Left renal cortex interstitium (tissue), 4 donors: Measurements from ENCODE around the gene NCK2. TPM values are rescaled to one million over a fixed set of nuclear protein-coding genes. Genes with fewer than 3 reads are reported as not detected.
"Not testable (repeated sequence)": the region's sequence is repeated elsewhere in the genome, so short reads cannot be mapped to it uniquely, and the experiment has no call there.

Experiments used
- DNase-seq, 4 donors: peaks; one replicate each; pipeline ENCODE4 v3.0.0-alpha.2; 2013; ENCODE audit warnings: low read depth in 4 of 4, low spot score in 2 of 4, missing footprints in 1 of 4
- polyA plus RNA-seq, 4 donors: library from polyadenylated mRNA; unstranded; fragments of 120-200 nt; gene quantifications; one replicate each; pipeline ENCODE4 v1.2.1, GENCODE V29; 2013; ENCODE audit not compliant: insufficient read length in 4 of 4

Gene NCK2
- polyA plus RNA-seq, 4 donors = 62.5 to 69.4 (median 66.2) TPM

DNA sequence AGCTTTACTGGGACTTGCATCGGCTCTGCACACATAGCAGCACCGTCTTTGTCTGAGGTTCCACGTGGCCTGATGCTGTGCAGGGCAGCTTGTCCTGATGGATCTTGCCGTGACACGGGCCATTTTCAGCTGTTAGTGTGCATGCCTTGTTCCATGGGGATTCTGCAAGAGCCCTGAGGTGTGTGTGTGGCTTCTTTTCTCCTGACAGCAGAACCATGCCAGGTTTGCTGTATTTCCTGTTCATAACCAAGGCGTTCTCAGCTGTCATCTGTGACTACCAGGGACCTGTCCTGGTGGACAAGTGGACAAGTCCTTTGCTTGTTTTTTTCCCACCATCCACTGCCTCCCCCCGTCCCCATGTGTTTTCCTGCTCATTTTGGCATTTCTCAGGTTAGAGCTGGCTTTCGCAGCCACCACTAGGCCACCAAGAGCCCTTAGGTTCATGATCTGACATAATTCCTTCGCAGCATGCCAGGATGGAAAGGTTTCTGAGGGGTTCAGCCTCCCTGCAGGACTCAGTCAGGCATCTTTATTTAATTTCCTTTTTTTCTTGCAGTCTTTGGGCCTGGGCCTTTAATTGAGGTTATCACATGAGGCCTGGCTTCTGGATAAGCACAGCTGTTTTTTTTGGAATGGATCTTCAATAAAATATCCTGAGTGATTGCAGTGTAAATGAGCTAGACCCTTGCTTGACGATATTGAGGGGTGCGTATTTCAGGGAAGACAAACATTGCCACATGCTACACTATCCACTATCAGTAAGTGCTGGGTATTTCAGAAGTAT, 139.4 kb downstream of the NCK2 start:
- no peak for DNase-seq

DNA sequence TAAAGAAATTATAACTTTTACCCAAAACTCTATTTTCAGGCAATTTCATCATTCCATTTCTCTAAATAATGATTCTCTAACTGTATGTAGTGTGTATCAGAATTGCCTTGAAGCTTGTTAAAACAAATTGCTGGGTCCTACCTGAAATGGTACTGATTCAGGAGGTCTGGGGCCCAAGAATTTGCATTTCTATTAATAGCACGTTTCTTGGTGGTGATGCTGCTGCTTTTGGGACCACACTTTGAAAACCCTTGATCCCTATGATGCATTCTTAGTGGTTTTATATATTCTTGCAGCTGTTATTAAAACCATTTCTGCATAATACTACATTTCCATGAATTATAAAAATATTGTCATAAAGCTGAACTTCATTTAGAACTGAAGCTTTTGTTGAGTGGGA, 140.7 kb downstream of the NCK2 start:
- DNase-seq = no peak

DNA sequence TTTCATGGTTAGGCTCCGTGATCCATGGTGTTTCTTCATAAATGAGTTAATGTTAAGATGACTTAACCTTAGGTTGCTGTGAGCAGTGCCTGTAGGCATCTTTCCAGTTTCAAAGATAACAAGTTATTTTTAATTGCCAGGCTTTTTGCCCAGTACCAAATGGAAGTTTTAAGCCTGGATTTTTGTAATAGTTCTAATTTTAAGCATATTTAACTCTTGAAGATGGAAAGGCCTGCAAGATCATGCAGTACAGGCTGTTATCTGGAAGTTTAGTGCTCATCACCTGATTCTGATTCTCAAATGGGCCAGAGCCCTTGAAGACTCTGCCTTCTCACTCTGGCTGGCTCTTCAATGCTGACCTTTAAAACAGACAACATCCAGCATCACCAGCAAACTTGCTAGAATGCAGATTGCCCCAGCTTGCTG, 141.3 kb downstream of the NCK2 start:
- DNase-seq = no peak

DNA sequence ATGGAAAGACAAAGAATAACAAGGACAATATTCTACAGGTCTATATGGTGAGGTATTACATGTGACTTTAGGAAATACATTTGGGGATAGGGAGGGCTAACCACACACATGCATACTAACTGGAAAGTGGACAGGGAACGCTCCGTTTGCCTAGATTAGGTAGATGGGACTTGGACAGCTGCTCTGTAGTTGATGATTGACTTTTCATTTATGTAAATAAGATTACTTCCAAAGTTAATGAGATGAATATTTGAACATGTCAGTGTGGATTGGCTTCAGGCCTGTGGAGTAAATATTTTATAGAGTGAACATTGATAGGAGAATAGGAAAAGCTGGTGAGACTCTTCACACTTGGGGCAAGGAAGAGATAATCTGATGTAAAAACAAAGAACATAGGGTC, 142.0 kb downstream of the NCK2 start:
- no peak for DNase-seq

DNA sequence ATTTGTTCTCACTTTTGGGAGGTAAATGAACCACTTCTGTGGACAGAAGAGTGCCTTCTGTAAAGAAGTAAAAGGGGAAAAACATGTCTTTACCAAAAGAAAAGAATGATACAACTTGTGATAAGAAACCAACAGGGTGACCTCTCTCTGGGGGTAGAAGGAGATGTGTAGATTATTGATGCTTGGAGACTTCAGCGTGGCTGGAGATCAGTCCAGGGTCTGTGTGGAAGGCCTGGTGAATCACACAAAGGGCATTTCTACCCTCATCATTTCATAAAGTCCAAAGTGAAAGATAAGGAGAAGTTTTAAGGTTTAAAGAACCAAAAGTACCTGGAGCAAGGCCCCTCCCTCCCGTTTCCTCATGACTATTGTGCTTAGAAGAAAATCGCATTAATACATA, 142.5 kb downstream of the NCK2 start:
- no peak for DNase-seq

DNA sequence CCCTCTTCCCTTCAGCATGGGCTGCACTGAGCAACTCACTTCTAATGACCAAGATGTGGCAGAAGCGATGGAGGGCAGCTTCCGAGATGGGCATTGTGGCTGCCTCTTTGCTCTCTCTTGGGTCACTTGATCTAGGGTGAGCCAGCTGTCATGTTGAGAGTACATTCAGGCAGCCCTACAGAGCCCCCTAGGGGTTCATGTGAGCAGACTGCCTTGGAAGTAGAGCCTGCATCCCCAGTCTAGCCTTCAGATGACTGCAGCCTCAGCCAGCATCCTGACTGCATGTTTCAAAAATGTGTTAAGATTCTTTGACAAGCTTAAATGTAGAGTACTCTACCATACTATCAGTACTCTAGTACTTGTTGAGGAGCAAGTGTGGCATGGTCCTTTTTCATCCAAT, 143.9 kb downstream of the NCK2 start:
- no peak for DNase-seq

DNA sequence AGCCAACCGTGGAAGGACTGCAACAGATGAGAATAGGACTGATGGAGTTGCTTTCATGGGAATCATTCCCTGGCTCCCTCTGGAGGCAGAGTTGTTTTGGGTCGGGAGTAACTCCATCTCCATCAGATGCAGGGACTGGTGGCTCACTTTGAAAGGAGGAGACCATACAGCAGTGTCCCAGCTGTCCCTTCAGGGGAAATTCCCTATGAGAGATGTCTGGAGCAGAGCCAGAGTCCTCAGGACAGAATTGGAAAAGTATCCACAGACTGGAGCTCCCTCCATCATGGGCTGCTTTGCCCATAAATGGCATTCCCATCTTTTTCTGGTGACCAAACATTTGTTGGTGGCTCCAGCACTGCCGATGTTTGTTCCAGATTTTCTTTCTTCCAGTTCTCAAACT, 144.3 kb downstream of the NCK2 start:
- no peak for DNase-seq

DNA sequence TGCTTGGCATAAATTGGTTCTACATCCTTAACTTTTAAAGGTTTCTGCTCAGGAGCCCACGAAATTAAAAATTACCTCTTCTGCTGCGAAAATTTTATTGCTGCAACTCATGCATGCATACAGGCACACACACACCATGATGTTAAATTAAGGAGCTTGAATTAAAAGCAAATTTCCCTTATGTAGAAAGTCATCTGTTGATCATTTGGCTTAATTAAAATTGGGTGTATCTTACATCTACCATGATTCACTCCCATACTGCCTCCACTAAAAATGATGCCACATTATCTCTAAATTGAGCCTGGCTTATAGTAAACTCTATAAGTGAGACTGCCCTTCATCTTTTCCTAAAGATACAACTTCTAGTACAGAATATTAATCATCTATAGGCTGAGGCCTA, 145.4 kb downstream of the NCK2 start:
- no peak for DNase-seq

DNA sequence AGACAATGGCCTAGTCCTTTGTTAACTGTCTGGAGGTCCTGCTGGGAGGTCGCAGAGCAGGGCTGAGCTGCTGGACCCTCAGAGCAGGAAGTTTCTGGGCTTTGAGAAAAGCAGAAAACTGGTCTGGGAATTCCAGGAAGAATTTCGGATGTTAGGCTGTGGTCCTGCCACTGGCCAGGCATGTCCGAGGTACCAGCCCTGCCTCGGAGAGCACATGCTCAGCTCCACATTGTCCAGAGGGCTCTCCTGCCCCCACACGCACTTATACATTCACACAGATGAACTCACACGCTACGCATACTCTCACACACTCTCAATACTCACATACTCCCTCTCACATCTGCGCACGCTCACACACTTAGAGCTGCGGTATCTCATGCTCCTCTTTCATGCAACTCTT, 146.1 kb downstream of the NCK2 start:
- no peak for DNase-seq

DNA sequence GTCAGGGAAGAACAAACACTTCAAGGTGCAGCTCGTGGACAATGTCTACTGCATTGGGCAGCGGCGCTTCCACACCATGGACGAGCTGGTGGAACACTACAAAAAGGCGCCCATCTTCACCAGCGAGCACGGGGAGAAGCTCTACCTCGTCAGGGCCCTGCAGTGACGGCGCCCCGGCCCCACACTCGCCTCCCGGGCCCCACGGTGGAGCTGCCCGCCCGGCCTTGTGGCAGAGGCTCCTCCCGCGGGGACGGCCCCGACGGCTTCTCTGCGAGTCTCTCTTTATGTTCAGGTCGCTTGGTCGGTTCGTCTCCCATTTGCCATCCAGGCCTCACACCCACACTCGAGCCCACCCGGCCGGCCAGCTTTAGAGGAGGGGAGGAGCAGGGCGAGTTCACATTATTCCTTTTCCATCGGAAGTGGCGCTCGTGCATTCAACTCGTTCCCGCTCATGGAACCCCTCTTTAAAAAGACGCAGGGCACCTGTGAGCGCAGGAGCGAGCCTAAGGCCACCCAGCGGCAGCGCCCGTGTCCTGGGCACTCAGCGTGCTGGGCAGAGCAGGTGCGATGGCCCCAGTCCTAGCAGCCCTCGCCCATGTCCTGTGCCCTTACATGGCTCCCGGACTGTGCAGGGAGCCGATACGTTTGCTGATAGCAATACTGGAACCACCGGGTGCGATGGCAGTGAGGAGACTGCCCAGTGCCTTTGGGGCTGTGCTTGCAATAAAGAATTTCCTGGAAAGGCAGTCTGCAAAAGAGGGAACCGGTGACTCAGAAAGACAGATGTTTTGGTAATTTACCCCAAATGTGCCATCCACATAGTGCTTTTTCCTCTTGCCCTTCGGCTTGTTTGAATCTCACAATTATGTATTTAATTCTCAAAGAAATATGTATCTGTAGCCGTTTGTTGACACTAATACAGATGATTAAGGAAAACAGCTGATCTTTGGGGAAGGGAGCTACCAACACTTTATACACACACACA, 148.6 kb downstream of the NCK2 start:
- DNase-seq = no peak

DNA sequence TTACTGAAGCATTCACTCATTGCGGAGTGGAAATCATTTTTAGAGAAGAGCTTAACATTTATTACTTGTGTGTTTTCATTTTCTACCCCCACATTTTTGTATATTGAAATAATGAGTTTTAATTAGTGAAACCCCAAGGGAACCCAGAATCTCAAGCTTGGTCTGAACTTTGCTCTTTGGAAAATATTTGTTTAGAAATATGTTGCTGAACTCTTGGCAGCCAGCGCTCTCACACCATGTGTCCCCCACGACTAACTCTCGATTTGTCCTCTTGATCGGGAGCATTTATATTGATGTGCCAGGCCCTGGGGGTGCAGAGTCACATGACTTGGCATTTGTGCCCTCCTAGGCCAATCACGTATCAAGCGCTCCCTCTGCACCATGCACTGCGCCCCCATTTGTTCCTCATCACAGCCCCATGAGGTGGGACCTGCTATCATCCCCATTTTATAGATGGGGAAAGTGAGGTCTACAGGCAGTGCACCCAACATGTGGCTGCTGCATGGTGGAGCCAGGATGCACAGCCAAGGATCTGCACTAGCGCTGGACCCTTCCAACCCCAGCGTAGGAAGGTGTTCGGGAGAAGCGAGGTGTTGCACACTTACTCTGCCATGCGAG, 149.7 kb downstream of the NCK2 start:
- no peak for DNase-seq

DNA sequence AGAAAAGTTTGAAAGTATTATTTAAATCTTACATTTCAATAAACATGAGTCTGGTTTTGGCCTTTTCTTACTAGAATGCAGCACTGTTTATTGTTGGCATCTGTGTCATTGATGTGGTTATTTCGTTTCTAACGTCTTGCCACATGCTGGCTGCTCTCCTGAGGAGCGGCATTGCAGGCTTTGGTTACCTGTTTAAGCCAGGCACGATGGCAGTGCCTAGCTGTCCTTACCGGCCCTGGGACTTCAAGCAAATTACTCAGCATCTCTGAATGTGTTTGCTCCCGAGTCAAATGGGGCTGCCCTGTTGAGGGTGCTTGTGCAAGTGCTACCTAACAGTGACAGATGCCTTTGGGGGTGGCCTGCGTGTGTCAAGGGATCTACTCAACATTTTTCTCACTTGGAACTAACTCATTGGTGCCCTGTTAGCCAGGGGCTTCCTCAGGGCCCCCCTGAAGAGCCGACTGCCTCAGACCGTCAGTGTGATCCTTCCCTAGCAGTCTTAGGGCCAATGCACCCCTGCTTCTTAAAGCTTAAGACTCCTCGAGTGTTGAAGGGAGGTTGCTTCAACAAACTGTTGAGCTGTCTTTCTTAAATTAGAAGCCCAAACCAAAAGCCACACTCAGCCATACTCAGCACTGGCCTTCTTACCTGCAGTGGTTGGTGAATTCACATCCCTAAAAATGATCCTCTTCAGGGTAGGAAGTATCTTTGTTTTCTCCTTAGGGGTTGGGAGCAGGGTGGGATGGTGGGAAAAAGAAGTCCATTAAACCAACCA, 151.5 kb downstream of the NCK2 start:
- DNase-seq = no peak

DNA sequence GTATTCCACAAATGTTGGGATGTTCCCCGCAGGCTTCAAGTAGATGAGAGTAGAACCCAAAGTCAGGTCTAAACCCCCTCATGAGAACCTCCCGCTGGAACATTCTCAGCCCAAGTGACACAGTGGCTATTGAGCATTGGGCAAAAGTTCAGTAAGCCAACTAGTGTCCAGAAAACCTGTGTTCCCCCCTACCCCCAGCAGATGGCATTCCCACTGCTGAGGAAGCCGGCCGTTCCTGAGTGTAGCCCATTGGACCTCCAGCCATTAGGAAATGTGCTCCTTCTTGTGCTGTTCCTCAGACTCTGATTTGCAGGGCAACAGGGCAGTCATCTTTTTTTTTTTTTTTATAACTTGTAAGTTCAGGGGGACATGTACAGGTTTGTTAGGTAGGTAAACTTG, 152.1 kb downstream of the NCK2 start:
- no peak for DNase-seq

DNA sequence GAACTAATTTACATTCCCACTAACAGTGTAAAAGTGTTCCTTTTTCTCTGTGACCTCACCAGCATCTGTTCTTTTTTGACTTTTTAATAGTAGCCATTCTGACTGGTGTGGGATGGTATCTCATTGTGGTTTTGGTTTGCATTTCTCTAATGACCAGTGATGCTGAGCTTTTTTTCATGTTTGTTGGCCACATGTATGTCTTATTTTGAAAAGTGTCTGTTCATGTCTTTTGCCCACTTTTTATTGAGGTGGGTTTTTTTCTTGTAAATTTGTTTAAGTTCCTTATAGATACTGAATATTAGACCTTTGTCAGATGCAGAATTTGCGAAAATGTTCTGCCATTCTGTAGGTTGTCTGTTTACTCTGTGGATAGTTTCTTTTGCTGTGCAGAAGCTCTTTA, 153.0 kb downstream of the NCK2 start:
- not testable (repeated sequence) for DNase-seq

DNA sequence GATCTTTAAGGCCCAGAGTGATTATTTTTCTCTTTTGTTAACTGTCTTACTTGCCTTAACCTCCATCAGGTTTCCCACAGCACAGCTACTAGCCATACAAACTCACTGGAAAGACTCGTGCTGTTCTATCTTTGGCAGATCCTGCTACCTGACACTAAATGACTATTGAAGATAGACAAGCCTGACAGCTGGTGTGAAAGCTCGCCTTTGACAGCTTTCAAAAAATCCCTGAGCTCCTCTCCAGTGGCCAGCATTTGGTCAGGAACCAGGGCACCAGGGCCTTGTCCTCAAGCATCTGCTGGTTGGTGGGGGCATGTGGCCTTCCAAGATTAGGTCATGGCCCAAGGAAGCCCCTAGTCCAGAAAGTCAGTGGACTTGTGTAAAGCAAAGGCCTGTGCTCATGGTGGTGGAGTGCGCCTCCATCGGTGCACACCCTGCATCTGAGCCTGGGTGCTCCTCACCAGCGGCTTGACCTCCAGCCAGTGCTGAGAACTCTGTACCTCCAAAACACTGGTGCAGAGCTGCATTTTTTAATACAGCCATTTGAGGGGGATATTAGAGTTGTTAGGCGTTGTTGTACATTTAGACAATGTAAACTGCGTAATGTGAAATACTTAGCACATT, 158.5 kb downstream of the NCK2 start:
- no peak for DNase-seq

DNA sequence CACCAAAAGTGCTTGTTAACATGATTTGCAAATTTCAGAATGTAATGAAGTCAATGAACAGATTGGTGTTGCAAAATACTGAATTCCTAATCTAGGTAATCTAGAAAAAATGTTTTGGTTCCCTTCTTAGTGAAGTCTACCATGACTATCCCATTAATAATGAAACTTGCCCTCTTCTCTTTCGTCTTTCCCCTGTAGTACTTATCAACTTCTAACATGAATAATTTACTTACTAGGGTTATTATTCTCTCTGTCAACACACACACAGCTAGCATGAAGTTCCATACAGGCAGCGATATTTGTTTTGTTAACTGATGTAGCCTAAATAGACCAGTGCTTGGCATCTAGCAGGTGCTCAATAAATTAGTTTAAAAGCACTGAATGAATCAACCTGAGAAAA, 160.2 kb downstream of the NCK2 start:
- DNase-seq = no peak

DNA sequence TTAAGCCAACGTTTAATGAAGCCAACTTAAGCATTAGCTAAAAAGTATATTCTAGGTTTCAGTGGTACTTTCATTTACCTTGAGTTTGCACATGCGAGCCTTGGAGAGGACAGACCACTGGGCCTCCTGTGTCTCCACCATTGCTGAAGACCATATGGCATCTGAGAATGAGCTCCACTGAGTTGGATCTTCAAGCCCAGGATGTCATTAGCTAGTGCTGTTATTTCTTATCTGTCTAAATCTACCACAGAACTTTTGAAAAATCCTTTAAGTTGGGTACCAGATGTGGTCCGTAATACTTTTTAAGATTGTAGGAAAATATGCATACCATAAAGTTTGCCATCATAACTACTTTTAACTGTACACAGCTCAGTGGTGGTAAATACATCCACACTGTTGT, 161.8 kb downstream of the NCK2 start:
- DNase-seq = no peak

DNA sequence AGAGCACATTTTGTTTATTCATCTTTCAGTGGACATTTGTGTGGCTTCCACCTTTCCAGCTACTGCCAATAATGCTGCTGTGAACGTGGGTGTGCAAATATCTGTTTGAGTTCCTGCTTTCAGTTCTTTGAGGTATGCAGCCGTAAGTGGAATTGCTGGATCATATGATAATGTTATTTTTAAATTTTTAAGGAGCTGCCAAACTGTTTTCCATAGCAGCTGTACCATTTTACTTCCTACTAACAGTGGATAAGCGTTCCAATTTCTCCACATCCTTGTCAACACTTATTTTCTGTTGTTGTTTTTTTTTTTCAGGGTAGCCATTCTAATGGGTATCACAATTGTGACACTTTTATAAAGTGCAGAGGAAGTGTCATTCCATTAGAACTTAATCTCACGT, 162.5 kb downstream of the NCK2 start:
- no peak for DNase-seq

DNA sequence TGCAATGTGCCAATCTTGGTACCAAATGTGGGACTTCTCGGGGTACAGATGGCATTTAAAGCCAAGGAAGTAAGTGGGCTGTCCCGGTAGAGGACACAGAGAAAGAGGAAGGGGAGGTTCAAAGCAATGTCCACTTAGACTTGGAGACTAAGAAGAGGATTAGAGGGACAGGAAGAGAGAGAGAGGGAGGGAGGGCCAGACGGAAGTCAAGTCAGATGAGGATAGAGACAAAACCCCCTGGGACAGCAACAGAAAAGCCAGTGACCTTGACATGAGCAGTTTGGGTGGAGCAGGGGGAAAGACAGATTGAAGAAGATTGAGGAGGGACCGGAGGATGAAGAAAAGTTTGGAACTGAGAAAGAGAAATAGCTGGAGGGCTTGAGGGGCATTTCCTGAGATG, 164.5 kb downstream of the NCK2 start:
- DNase-seq = no peak
